Neural progenitor cell (in vitro differentiated cells): ENCODE results near the gene ANGPTL2.

Experiments used
- EZH2phosphoT487 ChIP-seq: fragments of 200-600 bp; sonication (generic); IDR thresholded peaks from 2 replicates; pipeline ENCODE4 v1.6.1; 2017; ENCODE audit warnings: antibody characterized with exemption
- TF ChIP-seq, protein P1 (sequence below): fragments of 200-600 bp; sonication (generic); IDR thresholded peaks from 2 replicates; pipeline ENCODE4 v1.5.1; 2017; ENCODE audit warnings: antibody characterized with exemption, mild to moderate bottlenecking

DNA sequence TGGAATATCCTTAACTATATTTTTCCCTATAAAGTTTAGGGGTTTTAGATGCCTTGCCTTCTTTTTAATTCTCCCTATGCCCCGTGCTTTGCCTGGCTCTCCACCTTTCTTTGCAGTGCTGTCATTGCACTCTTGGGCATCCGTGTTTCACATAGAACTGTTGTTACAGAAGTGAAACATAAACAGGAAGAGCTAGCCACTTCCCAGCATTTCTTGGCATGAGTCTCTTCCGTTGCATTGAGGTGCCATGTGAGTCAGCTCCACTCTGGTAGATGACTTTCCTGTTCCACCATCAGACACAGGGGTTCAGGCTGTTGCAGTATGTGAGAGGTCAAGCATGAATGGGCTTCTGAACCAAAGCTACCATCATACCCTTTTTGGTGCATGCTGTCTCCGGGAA, 73.4 kb downstream of the ANGPTL2 start:
- TF ChIP-seq, protein P1, sequence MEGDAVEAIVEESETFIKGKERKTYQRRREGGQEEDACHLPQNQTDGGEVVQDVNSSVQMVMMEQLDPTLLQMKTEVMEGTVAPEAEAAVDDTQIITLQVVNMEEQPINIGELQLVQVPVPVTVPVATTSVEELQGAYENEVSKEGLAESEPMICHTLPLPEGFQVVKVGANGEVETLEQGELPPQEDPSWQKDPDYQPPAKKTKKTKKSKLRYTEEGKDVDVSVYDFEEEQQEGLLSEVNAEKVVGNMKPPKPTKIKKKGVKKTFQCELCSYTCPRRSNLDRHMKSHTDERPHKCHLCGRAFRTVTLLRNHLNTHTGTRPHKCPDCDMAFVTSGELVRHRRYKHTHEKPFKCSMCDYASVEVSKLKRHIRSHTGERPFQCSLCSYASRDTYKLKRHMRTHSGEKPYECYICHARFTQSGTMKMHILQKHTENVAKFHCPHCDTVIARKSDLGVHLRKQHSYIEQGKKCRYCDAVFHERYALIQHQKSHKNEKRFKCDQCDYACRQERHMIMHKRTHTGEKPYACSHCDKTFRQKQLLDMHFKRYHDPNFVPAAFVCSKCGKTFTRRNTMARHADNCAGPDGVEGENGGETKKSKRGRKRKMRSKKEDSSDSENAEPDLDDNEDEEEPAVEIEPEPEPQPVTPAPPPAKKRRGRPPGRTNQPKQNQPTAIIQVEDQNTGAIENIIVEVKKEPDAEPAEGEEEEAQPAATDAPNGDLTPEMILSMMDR, result no peak
- TF ChIP-seq EZH2phosphoT487, result no peak
